ENCODE measurements around the gene MBD3L1.

The MBD3L1 gene

DNA sequence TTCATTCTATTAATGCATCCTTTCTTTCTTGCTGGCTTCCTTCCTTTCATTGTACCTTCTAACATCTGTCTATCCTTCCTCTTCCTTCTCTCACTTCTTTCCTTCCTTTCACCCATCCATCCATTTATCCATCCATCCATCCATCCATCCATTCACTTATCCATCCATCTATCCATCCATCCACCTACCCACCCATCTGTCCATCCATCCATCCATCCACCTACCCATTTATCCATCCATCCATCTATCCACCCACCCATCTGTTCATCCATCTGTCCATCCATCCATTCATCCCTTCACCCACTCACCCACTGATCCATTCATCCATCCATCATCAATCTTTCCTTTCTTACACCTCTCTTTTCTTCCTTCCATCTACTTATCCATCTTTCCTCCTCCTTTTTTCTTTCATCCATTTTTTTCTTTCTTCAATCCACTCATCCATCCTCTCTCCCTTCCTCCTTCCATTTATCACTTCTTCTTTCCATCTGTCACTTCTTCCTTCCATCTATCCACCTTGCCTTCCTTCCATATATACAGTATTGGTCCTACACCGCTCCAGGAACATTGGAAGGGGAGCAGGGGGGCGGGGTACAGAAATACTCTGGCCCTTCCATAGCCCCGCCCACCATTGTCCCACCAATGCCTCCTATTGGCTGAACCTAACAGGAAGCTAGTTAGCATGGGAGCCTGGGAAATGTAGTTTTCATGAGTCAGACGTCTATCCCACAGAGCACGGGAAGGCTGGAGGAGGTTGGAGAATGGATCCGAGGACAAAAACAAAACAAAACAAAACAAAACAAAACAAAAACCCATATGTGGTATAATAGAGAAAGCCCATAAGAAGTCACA, 45.9 kb downstream of the MBD3L1 start:
- TF ChIP-seq, protein P1, sequence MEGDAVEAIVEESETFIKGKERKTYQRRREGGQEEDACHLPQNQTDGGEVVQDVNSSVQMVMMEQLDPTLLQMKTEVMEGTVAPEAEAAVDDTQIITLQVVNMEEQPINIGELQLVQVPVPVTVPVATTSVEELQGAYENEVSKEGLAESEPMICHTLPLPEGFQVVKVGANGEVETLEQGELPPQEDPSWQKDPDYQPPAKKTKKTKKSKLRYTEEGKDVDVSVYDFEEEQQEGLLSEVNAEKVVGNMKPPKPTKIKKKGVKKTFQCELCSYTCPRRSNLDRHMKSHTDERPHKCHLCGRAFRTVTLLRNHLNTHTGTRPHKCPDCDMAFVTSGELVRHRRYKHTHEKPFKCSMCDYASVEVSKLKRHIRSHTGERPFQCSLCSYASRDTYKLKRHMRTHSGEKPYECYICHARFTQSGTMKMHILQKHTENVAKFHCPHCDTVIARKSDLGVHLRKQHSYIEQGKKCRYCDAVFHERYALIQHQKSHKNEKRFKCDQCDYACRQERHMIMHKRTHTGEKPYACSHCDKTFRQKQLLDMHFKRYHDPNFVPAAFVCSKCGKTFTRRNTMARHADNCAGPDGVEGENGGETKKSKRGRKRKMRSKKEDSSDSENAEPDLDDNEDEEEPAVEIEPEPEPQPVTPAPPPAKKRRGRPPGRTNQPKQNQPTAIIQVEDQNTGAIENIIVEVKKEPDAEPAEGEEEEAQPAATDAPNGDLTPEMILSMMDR (IDR thresholded peaks at IDR 0.05; ENCODE audit: low read length, missing control alignments): no peak
- DNase-seq (ENCODE audit: low read depth): no peak
- H3K4me3 ChIP-seq (replicated peaks; ENCODE audit: low read depth, low read length): no peak overlapping the region

DNA sequence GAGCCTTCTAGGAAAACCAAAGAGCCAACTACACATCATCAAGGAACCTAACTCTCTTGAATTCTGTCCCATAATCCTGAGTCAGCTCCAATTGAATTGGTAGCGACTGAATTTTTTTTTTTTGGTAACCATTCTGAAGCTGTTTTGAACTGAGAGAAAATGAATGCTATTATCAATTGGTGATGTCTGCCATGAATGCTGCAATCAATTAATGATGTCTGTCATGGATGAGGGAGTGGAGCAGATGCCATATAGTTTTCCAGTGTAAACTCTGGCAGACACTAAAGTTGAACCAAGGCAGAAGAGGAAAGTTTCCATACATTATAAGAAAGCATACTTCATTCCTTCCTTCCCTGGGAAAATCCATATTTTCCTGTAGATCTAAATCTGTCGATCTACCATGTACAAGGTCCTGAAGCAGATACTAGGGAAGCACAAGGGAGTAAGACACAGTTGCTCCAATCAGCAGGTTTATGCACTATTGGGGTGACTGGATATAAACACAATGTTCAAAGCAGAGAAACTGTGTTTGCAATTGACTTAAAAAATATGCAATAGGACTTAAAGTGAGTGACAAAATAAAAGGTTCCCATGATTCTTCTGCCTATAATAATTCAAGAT, 48.8 kb downstream of the MBD3L1 start:
- TF ChIP-seq, protein P1 (IDR thresholded peaks at IDR 0.05; ENCODE audit: low read length, missing control alignments): no peak
- DNase-seq (ENCODE audit: low read depth): no peak
- H3K4me3 ChIP-seq (replicated peaks; ENCODE audit: low read depth, low read length): no peak overlapping the region

DNA sequence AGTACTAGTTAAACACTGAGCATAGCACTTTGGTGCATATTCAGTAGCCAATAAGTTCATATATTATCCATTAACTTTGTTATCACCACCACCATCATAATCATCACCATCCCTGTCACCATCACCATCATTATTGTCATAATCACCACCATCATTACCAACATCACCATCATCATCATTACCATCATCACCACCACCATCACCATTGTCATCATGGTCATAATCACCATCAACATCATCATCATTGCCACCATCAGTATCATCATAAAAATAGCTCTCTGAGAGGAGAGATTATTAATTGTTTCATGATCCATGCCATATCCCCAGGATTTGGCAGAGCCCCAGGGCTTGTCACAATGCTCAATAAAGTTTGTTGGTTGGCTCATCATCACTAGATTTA, 49.3 kb downstream of the MBD3L1 start:
- DNase-seq (ENCODE audit: low read depth): no peak
- TF ChIP-seq, protein P1 (IDR thresholded peaks at IDR 0.05; ENCODE audit: low read length, missing control alignments): no peak

DNA sequence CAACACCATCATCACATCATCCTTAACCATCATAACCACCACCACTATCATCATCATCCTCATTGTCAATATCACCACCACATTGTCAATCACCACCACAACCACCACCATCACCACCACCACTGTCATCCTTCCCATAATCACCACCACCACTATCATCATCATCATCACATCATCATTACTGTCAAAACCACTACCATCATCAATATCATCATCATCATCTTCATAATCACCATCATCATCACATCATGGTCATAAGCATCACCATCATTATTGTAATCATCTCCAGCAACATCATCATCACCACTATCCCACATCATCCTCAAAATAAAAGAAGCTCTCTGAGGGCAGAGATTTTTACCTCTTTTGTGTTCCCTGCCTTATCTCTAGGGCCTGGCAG, 52.2 kb downstream of the MBD3L1 start:
- no peak for DNase-seq (ENCODE audit: low read depth)
- H3K4me3 ChIP-seq (replicated peaks; ENCODE audit: low read depth, low read length): no peak overlapping the region
- TF ChIP-seq, protein P1 (IDR thresholded peaks at IDR 0.05; ENCODE audit: low read length, missing control alignments): no peak

More for the DNA sequence above, 49.3 kb downstream of the MBD3L1 start:
- H3K4me3 ChIP-seq (replicated peaks; ENCODE audit: low read depth, low read length): no peak overlapping the region

DNA sequence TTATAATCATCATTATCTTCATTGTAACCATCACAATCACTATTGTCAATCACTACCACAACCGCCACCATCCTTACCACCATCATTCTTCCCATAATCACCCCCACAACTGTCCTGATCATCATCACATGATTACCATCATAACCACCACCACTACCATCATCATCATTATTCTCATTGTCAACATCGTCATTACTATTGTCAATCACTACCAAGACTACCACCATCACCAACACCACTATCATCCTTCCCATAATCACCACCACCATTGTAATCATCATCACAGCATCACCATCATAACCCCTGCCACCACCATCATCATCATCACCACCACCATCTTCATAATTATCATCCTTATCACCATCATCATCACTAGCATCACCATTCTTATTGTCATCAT, 55.2 kb downstream of the MBD3L1 start:
- TF ChIP-seq, protein P1 (IDR thresholded peaks at IDR 0.05; ENCODE audit: low read length, missing control alignments): no peak
- no peak overlapping the region for H3K4me3 ChIP-seq (replicated peaks; ENCODE audit: low read depth, low read length)

DNA sequence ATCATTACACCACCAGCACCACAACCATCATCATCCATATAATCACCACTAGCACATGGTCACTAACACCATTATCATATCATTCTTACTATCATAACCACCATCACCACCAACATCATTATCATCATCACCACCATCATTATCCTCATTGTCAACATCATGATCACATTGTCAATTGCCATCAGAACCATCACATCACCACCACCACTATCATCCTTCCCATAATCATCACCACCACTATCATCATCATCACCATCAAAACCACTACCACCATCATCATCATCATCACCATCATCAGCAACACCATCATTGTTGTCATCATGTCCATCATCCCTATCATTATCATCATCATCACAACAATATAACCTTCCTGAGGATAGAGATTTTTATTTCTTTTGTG, 58.1 kb downstream of the MBD3L1 start:
- no peak for DNase-seq (ENCODE audit: low read depth)
- H3K4me3 ChIP-seq (replicated peaks; ENCODE audit: low read depth, low read length): no peak overlapping the region
- TF ChIP-seq, protein P1 (IDR thresholded peaks at IDR 0.05; ENCODE audit: low read length, missing control alignments): no peak

More for the DNA sequence above, 55.2 kb downstream of the MBD3L1 start:
- no peak for DNase-seq (ENCODE audit: low read depth)
